ENCODE data around the gene UBXN11.
A peak's percentile ranks its signal among the peaks of the same experiment; 100 is the strongest.

Gene UBXN11

DNA sequence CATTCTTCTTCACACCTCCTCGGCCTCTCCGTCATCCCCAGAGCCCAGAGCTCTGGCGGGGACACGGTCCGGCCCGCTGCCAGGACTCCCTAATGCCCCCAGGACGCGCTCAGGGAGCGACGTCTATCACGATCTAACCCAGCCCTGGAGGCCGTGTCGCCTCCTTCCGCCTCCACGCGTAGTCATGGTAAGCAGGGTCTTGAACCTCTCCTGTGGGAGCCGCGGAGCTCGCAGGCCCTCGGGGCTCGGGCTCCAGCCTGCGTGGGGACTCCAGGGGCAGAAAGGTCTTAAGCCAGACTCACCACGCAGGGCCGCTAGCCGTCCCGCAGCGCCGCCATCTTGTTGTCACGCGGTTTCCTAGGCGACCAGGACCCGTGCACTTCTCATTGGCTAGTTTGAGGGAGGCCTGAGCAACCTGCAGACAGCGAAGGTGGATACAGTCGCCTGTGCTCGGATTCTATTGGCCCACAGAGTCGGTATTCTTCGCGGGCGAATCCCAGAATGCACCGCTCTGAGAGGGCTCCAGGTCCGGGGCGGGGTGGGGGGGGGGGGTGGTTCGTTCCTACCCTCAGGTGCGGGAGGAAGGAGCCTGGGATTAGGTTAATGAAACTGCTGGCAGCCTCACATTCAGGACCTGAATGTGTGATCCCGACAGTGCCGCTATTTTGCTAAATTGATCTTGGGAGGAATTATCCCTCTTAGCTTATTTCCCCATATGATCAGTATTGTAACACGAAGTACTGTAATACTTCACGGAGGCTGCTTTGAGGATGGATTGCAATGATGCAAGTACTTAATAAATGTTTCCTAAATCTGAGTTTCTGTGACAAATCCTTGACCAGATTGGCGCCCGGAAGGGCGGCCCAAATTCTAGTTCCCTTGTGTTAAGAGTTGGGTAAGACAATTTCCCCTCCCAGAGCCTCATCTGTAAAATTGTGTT is at the start of gene UBXN11:
Gene UBXN11, minus strand, starts transcription at position 347 of the 940 bp plus-strand sequence. CDS start 3,753 bp downstream, outside the sequence.
- DNase-seq = peak; percentile 83 to 91

- DNase-seq = no peak
Measured at GRCh38 chr1:26356106-26356505, 49.7 kb upstream of the UBXN11 start.

GRCh38 chr1:26354972-26355371 is 48.5 kb upstream of the UBXN11 start:
- no peak for DNase-seq

DNA sequence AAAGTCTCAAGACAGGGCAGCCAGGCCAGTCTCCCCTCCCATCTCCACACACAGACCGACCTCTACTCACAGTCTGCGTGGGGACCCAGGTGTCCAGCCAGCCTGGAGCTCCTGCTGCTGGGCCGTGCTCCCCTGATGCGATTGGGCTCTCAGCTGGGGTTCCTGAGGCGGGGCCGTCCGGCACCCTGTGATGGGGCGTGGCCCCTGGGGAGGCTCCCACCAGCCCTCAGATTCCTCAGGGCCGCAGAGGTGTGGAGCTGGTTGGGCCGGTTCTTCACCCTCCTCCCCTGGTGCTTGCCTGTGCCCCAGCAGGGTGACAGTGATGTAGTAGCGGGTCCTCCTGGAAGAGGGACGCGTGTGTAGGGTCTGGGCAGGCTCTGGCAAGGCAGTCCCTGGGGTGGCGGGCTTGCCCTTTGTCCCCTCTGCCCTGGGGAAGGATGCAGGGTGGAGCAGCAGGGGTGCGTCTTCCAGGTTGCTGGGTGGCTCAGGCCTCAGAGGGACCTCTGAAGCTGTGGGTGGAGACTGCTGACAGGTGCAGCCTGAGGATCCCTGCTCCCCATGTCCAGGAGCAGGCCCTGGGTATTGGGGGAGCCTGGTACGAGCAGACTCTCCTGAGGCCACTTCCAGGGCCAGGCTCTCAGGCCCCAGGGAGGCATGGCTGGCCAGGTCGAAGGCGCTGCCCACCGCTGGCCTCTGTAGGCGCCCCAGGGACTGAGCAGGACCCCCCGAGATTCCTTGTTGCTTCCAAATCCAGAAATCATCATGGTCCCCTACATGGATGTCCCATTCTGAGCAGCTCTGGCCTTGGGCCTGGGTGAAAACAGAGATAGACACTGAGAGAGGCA is 47.8 kb upstream of the UBXN11 start, which contains the start of gene CRYBG2:
Gene CRYBG2, minus strand, starts transcription at position 155 of the 845 bp plus-strand sequence. CDS start 7,473 bp downstream, outside the sequence.
- no peak for DNase-seq

DNA sequence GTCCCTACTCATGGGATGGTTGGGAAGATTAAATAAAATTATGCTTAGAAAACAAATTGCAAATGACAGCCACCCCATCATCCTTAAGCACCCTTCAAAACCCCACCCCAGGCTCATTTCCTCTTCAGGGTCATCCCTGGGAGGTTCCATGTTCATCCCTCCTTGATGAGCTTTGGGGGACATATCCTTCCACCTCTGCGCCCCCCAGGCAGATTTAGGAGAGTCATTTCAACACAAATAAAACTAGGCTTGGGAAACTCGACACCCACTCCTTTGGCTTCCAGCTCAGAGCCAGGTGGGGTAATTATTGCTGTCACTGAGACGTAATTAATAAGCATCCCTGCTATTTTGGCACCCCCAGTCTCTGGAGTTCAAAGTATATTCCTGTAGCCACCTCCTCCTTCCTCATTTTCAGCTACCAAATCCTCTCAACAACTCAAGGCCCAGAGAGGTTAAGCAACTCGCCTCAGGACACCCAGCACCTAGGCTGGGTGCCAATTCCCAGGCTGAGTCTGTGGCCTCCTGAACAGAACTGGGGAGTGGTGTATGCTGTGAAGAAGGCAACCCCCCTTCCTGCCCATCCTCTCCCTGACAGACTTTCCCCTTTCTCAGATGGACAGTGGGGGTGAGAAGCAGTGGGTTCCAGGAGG is 46.9 kb upstream of the UBXN11 start:
- no peak for DNase-seq

DNA sequence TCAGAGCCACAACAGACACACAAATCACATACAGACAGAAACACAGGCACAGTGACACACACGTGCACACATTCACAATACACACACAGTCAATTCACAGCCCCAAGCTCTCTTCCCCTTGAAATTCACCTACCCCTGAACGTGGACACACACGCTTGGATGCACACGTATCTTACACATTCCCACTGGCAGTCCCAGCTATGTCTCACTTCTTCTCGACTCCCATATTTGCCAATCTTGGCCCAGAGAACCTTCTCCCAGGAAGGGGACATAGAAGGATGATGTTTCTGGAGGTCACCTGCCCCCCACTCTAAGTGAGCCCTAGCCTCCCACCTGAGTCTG is 45.9 kb upstream of the UBXN11 start:
- DNase-seq = no peak

DNA sequence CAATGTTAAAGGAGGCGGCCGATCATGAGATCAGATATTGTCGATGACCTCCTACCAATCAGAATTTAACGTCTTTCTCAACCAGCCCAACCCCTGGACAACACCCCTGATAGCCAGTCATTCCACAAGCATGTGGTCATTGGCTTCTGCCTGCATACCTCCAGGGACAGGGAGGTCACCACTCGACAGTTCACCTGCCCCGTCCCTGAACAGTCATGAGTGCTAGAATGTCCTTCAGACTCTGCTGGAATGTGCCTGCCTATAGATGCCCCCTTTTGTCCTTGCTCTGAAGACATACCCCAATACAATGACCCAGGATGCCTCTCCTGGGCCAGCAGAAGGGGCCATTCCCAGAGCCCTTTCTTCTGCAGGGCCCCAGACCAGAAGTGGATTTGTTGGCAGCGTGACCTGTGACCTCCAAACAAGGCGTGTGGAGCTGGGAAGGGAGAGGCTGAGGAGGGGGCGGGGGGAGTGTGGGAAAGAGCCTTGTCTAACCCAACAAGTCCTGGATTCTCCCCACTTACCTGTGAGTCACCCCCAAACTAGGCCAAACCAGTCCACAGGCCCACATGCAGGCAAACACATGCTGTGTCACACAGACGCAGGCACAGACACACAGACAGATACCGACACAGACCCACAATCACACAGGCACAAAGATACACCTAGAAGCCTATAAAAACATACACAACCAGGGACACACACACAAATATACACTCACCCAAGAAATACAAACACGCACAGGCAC is 45.3 kb upstream of the UBXN11 start:
- no peak for DNase-seq

DNA sequence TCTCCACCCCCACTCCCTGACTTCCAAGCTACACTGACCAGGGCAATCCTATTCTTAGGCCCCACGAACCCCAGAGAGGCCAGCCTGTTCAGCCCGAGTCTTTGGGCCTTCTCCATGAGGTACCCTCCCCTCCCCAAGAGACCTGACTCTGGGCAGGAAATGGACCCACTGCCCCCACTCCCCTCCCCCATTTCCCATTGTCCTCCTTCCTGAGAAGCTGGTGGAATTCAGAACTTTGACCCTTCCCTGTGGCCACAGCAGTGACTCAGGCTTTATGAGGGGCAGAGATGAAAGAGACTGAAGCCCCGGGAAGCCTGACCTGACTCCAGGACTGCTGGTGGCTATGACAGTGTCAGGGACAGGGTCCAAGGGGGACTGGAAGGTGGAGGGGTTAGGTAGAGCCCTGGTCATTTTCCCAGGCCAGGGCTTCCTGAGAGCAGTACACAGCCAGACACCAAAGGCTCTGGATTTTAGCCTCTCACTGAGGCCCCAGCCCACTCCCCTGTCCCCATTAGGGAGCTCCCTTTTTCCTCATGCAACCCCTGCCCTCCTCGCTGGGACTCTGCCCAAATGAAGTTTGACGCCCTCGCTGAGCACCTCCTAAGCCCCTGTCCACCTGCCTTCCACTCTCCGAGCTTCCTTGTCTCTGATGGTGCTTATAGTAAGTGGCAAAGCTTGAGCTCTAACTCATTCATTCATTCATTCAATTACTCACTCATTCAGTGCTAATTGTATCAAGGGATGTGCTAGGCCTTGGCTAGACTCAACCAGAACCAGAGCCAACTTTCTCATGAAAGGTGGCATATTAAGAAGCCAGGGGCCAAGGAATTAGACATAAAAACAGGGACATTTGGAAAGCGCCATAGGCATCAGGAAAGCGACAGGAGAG is 44.5 kb upstream of the UBXN11 start:
- no peak for DNase-seq

GRCh38 chr1:26350343-26350700 is 43.9 kb upstream of the UBXN11 start:
- no peak for DNase-seq

- no peak for DNase-seq
Measured at GRCh38 chr1:26349877-26350244, 43.4 kb upstream of the UBXN11 start.

DNA sequence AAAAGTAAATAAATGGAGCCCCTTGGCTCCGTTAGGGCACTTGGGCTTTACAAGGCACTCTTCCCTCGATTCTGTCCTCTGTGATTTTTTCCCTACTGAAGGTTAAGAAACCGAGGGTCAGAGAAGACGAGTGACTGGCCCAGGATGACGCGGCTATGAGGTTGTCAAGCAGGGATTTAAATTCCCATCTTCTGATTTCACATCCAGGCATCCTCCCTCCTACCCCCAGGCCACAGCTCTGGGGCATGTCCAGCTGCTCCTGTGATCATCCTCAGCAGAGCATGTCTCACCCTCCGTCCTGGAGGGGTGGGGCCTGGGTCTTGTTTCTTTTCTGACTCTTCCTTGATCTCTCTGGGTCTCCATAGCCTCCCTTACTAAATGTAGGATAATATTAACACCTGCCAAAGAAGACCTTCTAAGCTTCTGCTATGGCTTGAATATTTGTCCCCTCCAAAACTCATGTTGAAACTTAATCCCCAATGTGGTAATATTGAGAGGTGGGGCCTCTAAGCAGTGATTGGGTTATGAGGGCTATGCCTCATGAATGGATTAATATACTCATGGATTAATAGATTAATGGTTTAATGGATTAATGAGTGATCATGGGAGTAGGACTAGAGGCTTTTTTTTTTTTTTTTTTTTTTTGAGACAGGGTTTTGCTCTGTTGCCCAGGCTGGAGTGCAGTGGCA is 42.9 kb upstream of the UBXN11 start:
- DNase-seq = no peak

DNA sequence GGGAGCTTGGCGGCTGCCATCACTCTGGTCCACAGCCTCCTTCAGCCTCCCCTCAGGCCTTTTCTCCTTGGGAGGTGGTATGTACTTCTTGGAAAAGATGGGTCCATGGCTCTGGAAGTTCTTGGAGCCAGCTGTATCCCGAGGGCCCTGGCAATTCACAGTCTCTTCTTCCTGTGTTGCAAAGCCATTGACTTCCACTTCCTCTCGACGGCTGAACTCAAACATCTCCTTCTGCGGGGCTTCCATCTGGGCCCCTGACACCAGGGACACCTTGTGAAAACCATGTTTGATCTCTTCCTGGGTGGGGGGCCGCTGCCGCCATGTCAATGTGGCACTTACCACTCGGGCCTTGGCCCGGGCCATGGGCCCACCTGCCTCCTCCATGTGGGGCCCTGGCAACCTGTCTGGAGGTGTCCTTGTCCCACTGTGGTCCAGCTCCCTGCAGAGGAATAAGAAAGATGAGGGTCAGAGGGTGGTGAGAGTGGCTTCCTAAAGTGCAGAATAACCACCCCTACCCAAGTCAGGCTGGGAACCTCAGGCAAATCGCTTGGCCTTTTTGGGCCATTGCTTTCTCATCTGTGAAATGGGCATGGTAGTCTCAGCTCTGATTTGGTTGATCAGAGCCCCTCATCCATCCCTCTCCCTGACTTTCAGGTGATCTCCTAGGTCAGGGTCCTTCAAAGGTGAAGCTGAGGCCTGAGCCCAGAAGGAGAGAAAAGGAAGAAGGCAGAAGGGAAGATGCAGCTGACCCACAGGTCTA is 40.0 kb upstream of the UBXN11 start:
- DNase-seq = no peak

- DNase-seq = no peak
Measured at GRCh38 chr1:26345718-26346117, 39.3 kb upstream of the UBXN11 start.

- no peak for DNase-seq
Measured at GRCh38 chr1:26344147-26344920, 37.9 kb upstream of the UBXN11 start.

DNA sequence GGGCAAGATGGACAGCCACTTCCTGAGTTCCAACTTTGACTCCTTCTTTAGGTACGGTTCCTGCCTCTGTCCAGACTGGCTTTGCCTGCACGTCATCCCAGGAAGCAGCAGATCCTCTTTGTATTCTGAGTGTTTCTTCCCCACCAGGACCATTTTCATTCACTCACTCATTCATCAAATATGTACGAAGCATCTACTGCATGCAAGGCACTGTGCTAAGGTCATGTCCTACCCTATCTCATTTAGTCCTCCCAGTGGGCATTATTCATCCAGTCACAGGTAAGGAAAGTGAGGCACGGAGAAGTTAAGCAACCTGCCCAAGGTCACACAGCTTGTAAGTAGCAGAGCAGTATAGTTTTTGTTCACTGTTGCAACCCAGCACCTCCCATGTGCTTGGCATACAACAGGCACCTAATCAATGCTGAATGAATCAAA is 33.6 kb upstream of the UBXN11 start:
- DNase-seq = no peak

DNA sequence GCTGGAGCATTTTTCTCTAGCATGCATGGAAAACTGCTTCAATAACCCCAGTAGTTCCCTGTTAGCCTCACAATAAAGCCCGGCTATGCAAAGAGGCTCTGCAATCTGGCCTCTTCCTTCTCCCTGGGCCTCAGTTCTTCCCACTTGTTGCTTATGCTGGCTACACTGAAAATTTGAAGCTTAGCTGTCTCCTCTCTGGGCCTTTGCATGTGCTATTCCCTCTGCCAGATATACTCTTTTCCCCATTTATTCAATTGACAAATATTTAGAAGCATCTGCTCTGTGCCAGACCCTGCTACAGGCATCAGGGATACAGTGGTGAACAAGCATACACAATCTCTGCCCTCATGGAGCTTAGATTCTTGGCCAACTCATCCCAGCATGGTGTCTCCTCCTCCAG is 32.2 kb upstream of the UBXN11 start:
- DNase-seq = no peak

GRCh38 chr1:26337625-26338024 is 31.2 kb upstream of the UBXN11 start:
- DNase-seq = no peak

DNA sequence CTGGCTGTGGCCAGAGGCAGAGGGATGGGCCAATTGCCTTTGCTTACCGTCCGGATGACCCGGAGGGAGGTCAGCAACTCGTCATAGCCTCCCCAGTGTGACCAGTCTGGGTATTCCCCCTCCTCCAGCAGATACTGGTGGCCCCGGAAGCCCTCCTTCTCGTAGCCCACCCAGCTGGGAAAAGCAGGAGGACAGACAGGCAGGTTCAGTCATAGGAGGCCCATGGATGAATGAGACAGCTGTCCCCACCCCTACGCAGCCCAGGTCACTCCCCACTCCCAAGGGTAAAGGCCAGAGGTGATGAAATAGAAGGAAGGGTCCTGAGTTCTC is 30.7 kb upstream of the UBXN11 start:
- no peak for DNase-seq

- DNase-seq = peak; percentile 84 to 91
Measured at GRCh38 chr1:26336477-26337205, 30.2 kb upstream of the UBXN11 start.
